Measurements from ENCODE around the gene GM2A.

GRCh38 chr5:151288180-151288579, 35.2 kb downstream of the GM2A start:
- no peak for TF ChIP-seq EZH2phosphoT487 (IDR thresholded peaks at IDR 0.05; ENCODE audit: borderline replicate concordance, low read length)
- TF ChIP-seq, protein P1, sequence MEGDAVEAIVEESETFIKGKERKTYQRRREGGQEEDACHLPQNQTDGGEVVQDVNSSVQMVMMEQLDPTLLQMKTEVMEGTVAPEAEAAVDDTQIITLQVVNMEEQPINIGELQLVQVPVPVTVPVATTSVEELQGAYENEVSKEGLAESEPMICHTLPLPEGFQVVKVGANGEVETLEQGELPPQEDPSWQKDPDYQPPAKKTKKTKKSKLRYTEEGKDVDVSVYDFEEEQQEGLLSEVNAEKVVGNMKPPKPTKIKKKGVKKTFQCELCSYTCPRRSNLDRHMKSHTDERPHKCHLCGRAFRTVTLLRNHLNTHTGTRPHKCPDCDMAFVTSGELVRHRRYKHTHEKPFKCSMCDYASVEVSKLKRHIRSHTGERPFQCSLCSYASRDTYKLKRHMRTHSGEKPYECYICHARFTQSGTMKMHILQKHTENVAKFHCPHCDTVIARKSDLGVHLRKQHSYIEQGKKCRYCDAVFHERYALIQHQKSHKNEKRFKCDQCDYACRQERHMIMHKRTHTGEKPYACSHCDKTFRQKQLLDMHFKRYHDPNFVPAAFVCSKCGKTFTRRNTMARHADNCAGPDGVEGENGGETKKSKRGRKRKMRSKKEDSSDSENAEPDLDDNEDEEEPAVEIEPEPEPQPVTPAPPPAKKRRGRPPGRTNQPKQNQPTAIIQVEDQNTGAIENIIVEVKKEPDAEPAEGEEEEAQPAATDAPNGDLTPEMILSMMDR (IDR thresholded peaks at IDR 0.05; ENCODE audit: low read depth, low read length, poor library complexity, severe bottlenecking): peak; percentile 45

Measured in DOHH2 (cell line).